ENCODE results near the gene LRRC43. TPM values are rescaled to one million over a fixed set of nuclear protein-coding genes. Genes with fewer than 3 reads are reported as not detected.
"Not testable (repeated sequence)": the region's sequence is repeated elsewhere in the genome, so short reads cannot be mapped to it uniquely, and the experiment has no call there.

Gene LRRC43
- total RNA-seq, 2 experiments from 2014 or later, result 0.50 TPM; not detected in 1

DNA sequence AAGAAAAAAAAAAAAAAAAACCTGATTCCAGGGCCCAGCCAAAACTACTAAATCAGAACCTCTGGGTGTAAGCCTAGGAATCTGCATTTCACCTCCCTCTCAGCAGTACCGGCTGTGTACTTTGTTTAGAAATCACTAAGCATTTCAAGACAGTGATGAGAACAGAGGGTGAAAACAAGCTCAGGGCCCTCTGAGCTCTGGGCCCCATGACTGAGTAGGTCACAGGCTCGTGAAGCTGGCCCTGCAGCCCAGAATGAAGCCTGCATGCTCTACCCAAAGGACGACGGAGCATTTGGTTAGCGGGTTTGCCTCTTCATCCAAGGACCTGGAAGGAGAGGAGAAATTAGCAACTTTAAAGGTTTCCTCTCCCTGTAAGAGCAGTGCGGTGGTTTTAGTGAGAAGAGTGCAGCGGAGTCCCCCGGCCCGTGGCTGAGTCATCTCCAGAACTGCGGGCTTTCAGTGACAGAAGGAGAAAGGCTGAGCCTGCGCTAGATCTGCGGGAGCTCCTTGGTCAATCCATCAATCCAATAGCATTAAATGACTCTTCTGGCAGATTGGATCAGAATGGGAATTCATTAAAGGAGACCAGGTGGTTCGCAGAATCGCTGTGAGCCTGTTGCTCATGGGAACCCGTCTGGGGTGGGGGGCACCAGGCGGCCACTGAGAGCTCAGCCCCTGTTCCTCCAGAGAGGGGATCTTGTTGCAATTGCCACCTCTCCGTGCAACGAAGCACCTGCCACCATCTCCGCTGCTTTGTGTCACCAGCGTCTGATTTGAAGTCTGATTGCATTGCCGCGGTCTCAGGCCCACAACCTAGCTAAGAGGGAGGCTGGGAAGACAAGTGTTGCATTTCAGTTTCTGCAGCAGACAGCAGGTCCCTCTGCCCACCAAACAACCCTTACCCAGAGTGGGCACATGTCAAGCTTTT lies 16.2 kb upstream of the LRRC43 start:
- Mint-ChIP-seq H3K4me3 (no peak overlapping the region), H3K36me3 (no peaks in the 10 kb centered on the region), H3K27ac (no peak overlapping the region), H3K27me3 (no peaks in the 10 kb centered on the region), H3K4me1 (peaks cover 9% of the 10 kb centered on the region), H3K9me3 (no peaks in the 10 kb centered on the region)
- no peak for DNase-seq
- ATAC-seq (ENCODE audit: low read depth), result peak; percentile 17
- POLR2A ChIA-PET, result no interaction called here

DNA sequence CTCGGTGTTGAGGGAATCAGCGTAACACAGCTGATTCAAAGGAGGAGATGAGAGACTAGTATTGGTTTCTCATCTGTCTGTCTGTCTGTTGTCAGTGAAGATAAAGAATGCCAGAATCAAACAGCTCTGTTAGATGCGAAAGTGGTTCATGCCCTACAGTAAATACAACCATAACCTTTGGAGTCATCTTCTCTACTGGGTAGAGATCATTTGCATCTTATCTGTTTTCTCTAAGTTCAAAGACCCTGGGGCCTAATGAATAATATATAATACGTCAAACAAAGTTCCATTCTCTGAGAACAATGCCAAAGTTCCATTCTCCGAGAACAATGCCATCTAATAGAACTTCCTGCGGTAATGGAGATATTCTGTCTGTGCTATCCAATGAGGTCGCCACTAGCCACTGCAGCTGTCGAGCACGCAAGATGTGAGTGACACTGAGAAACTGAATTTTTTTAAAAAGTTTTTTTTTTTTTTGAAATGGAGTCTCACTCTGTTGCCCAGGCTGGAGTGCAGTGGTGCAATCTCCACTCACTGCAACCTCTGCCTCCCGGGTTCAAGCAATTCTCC lies 15.5 kb upstream of the LRRC43 start:
- POLR2A ChIA-PET, result interaction anchor here (0.7 kb wide), 1 partner anchor 919 kb away, joined by 3 read pairs; no protein-coding TSS in a partner anchor
- peaks cover 2% of the 10 kb centered on the region for H3K4me1 Mint-ChIP-seq
- H3K9me3 Mint-ChIP-seq, result no peaks in the 10 kb centered on the region
- DNase-seq (no peak), ATAC-seq (ENCODE audit: low read depth) (no peak)
- H3K27ac Mint-ChIP-seq, result no peak overlapping the region
- H3K4me3 Mint-ChIP-seq, result no peak overlapping the region
- H3K36me3 Mint-ChIP-seq, result no peaks in the 10 kb centered on the region
- H3K27me3 Mint-ChIP-seq, result no peaks in the 10 kb centered on the region

DNA sequence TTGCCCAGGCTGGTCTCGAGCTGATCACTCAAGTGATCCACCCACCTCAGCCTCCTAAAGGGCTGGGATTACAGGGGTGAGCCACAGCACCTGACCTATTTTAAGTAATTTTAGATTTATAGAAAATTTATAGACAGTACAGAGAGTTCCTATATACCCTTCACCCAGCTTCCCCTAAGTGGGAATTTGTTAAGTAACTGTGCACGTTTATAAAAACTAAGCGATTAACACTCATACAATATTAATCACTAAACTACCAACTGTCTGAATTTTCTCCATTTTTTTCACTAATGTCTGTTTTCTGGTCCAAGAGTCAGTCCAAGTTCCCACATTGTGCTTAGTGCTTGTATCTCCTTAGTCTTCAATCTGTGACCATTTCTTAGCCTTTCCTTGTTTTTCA lies 14.4 kb upstream of the LRRC43 start:
- POLR2A ChIA-PET, result interaction anchor here (0.7 kb wide), 1 partner anchor 920 kb away, joined by 3 read pairs; no protein-coding TSS in a partner anchor
- Mint-ChIP-seq H3K27ac (no peak overlapping the region), H3K4me1 (no peaks in the 10 kb centered on the region), H3K36me3 (no peaks in the 10 kb centered on the region), H3K9me3 (no peaks in the 10 kb centered on the region), H3K27me3 (no peaks in the 10 kb centered on the region), H3K4me3 (no peak overlapping the region)
- no peak for DNase-seq
- no peak for ATAC-seq (ENCODE audit: low read depth)

DNA sequence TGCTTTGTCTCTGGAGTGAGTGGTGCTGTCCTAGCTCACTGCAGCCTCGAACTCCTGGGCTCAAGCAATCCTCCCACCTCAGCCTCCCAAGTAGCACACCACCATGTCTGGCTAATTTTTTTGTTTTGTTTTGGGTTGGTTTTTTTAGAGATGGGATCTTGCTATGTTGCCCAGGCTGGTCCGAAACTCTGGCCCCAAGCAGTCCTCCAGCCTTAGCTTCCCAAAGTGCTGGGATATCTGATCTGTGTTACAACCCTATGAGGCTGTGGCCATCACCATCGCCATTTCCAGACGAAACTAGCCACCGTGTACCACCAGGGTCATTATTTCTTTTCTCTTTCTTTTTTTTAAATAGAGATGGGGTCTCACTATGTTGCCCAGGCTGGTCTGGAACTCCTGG lies 11.5 kb upstream of the LRRC43 start:
- Mint-ChIP-seq H3K27me3 (no peaks in the 10 kb centered on the region), H3K36me3 (no peaks in the 10 kb centered on the region), H3K27ac (no peak overlapping the region), H3K4me3 (no peak overlapping the region), H3K9me3 (no peaks in the 10 kb centered on the region), H3K4me1 (no peaks in the 10 kb centered on the region)
- ATAC-seq (ENCODE audit: low read depth) (no peak), DNase-seq (no peak)
- POLR2A ChIA-PET, result no interaction called here

- ATAC-seq (ENCODE audit: low read depth), result no peak
- Mint-ChIP-seq H3K36me3 (no peaks in the 10 kb centered on the region), H3K27me3 (no peaks in the 10 kb centered on the region), H3K4me3 (no peak overlapping the region), H3K9me3 (no peaks in the 10 kb centered on the region), H3K27ac (no peak overlapping the region), H3K4me1 (no peaks in the 10 kb centered on the region)
- POLR2A ChIA-PET, result interaction anchor here (0.5 kb wide), 1 partner anchor 216 kb away, joined by 7 read pairs; no protein-coding TSS in a partner anchor
- DNase-seq, result no peak
Observed at GRCh38 chr12:122172262-122172939, 10.5 kb upstream of the LRRC43 start.

- POLR2A ChIA-PET, result no interaction called here
- Mint-ChIP-seq H3K9me3 (no peaks in the 10 kb centered on the region), H3K27me3 (no peaks in the 10 kb centered on the region), H3K36me3 (no peaks in the 10 kb centered on the region), H3K4me3 (no peak within 1 kb of the TSS), H3K4me1 (no peaks in the 10 kb centered on the region), H3K27ac (no peak within 1 kb of the TSS)
- DNase-seq (no peak), ATAC-seq (ENCODE audit: low read depth) (no peak)
Observed at GRCh38 chr12:122174155-122174845, 8.6 kb upstream of the LRRC43 start, which contains the start of gene IL31. IL31 (minus strand) TSS chr12:122174221; CDS start chr12:122174172, 49 bp downstream.

GRCh38 chr12:122176473-122176872 lies 6.5 kb upstream of the LRRC43 start:
- not testable (repeated sequence) for DNase-seq
- POLR2A ChIA-PET, result interaction anchor here (0.6 kb wide), 1 partner anchor 90 kb away, joined by 3 read pairs; no protein-coding TSS in a partner anchor

DNA sequence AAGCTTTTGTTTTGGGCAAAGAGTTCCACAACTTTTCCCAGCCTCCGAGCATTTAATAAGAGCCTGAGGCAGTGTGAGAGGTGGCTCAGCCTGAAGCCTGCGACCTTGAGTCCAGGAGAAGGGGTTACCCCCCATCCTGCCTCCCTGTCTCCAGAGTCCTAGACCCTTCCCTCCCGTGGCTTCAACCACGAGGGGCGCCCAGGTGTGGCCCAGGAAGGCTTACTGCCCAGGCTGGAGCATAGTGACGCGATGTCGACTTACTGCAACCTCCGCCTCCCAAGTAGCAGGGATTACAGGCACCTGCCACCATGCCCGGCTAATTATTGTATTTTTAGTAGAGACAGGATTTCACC lies 641 bp downstream of the LRRC43 start:
- H3K4me3 Mint-ChIP-seq, result peak overlapping the region; percentile 46
- H3K27ac Mint-ChIP-seq, result no peak overlapping the region
- POLR2A ChIA-PET, result interaction anchor here (0.5 to 0.6 kb wide), 2 partner anchors 70 to 179 kb away, joined by 3 to 7 read pairs; no protein-coding TSS in a partner anchor

More at GRCh38 chr12:122176473-122176872, 6.5 kb upstream of the LRRC43 start:
- not testable (repeated sequence) for H3K9me3 Mint-ChIP-seq; H3K4me3 Mint-ChIP-seq; H3K27me3 Mint-ChIP-seq; H3K4me1 Mint-ChIP-seq; ATAC-seq (ENCODE audit: low read depth); H3K27ac Mint-ChIP-seq; H3K36me3 Mint-ChIP-seq

GRCh38 chr12:122184517-122184916 lies 1.6 kb downstream of the LRRC43 start:
- Mint-ChIP-seq H3K27ac (no peak overlapping the region), H3K36me3 (no peaks in the 10 kb centered on the region), H3K27me3 (peaks cover 8% of the 10 kb centered on the region), H3K9me3 (no peaks in the 10 kb centered on the region), H3K4me3 (peak overlapping the region; percentile 46), H3K4me1 (peaks cover 17% of the 10 kb centered on the region)
- no peak for DNase-seq
- peak; percentile 21 for ATAC-seq (ENCODE audit: low read depth)
- POLR2A ChIA-PET, result no interaction called here

More for the DNA sequence above, 641 bp downstream of the LRRC43 start:
- DNase-seq, result no peak
- Mint-ChIP-seq H3K36me3 (no peaks in the 10 kb centered on the region), H3K27me3 (peaks cover 8% of the 10 kb centered on the region), H3K9me3 (no peaks in the 10 kb centered on the region), H3K4me1 (peaks cover 17% of the 10 kb centered on the region)
- no peak for ATAC-seq (ENCODE audit: low read depth)

- no peak for ATAC-seq (ENCODE audit: low read depth)
- POLR2A ChIA-PET, result no interaction called here
- DNase-seq, result no peak
- Mint-ChIP-seq H3K36me3 (no peaks in the 10 kb centered on the region), H3K27ac (no peak overlapping the region), H3K4me1 (peaks cover 16% of the 10 kb centered on the region), H3K4me3 (no peak overlapping the region), H3K9me3 (no peaks in the 10 kb centered on the region), H3K27me3 (peaks cover 8% of the 10 kb centered on the region)
Observed at GRCh38 chr12:122185079-122185478, 2.2 kb downstream of the LRRC43 start.

- Mint-ChIP-seq H3K27ac (no peak overlapping the region), H3K27me3 (peaks cover 8% of the 10 kb centered on the region), H3K4me3 (no peak overlapping the region), H3K36me3 (no peaks in the 10 kb centered on the region), H3K4me1 (peaks cover 12% of the 10 kb centered on the region), H3K9me3 (no peaks in the 10 kb centered on the region)
- no peak for ATAC-seq (ENCODE audit: low read depth)
- POLR2A ChIA-PET, result no interaction called here
- DNase-seq, result no peak
Observed at GRCh38 chr12:122185494-122186082, 2.7 kb downstream of the LRRC43 start.

GRCh38 chr12:122187466-122187865 lies 4.5 kb downstream of the LRRC43 start:
- no peak for ATAC-seq (ENCODE audit: low read depth)
- POLR2A ChIA-PET, result no interaction called here

More at GRCh38 chr12:122187466-122187865, 4.5 kb downstream of the LRRC43 start:
- no peak for DNase-seq
- H3K9me3 Mint-ChIP-seq, result no peaks in the 10 kb centered on the region
- H3K4me1 Mint-ChIP-seq, result peaks cover 11% of the 10 kb centered on the region
- no peaks in the 10 kb centered on the region for H3K36me3 Mint-ChIP-seq
- no peak overlapping the region for H3K27ac Mint-ChIP-seq
- no peak overlapping the region for H3K4me3 Mint-ChIP-seq
- H3K27me3 Mint-ChIP-seq, result peaks cover 3% of the 10 kb centered on the region

Measured in activated naive CD8-positive, alpha-beta T cell treated with anti-CD3 and anti-CD28 coated beads, Interleukin-2, amount 10 ng/mL, durations not matched to agents 7 days and 5 days (primary cell).